CD14-positive monocyte (primary cell): Measurements from ENCODE around the gene CYP26C1. TPM values are rescaled to one million over a fixed set of nuclear protein-coding genes. Genes with fewer than 3 reads are reported as not detected.

Experiments used
- DNase-seq, 3 donors: peaks; one replicate each; pipeline ENCODE4 v3.0.0-alpha.2; 2011 to 2022
- H2AFZ ChIP-seq: 2 replicates; pipeline ENCODE4 v1.6.0; 2012; ENCODE audit warnings: mild to moderate bottlenecking, low read depth, low read length, inconsistent platforms; ENCODE audit not compliant: insufficient read depth, poor library complexity, severe bottlenecking
- H3K27ac ChIP-seq, 2 donors: 1 replicate in 1 of 2; 2 replicates in 1 of 2; pipeline ENCODE4 v1.5.1; 2012 to 2013; ENCODE audit warnings: low read length in 2 of 2, control low read depth in 1 of 2, inconsistent platforms in 1 of 2, low read depth in 1 of 2, mild to moderate bottlenecking in 1 of 2
- H3K27me3 ChIP-seq, 2 donors: one replicate each; pipeline versions ENCODE4 v1.6.0 to v1.6.1; 2011 to 2013; ENCODE audit warnings: low read length in 2 of 2; ENCODE audit not compliant: control insufficient read depth in 2 of 2, insufficient read depth in 2 of 2
- H3K36me3 ChIP-seq, 2 donors: replicated peaks in 1 of 2; 1 replicate in 1 of 2; 2 replicates in 1 of 2; pipeline versions ENCODE4 v1.5.1 to v1.6.1; 2012 to 2013; ENCODE audit warnings: low read length in 2 of 2, control low read depth in 1 of 2, inconsistent platforms in 1 of 2, mild to moderate bottlenecking in 1 of 2; ENCODE audit not compliant: insufficient read depth in 2 of 2, control insufficient read depth in 1 of 2
- H3K4me1 ChIP-seq, 2 donors: 1 replicate in 1 of 2; 2 replicates in 1 of 2; pipeline versions ENCODE4 v1.5.1 to v1.6.1; 2012 to 2013; ENCODE audit warnings: low read length in 2 of 2, control low read depth in 1 of 2, inconsistent platforms in 1 of 2, mild to moderate bottlenecking in 1 of 2, moderate library complexity in 1 of 2; ENCODE audit not compliant: insufficient read depth in 2 of 2, control insufficient read depth in 1 of 2
- H3K4me2 ChIP-seq: replicated peaks from 2 replicates; pipeline ENCODE3; 2012; ENCODE audit warnings: low read length, moderate library complexity, mild to moderate bottlenecking; ENCODE audit not compliant: poor library complexity, severe bottlenecking; ENCODE audit errors: extremely low read depth
- H3K4me3 ChIP-seq, 3 experiments: fragments of 200-600 bp in 1 of 3; sonication (generic) in 1 of 3; replicated peaks in 1 of 3; 1 replicate in 2 of 3; 2 replicates in 1 of 3; pipeline ENCODE4 v1.5.1; 2011 to 2013; ENCODE audit warnings: low read length in 3 of 3, mild to moderate bottlenecking in 3 of 3, control low read depth in 2 of 3, low read depth in 2 of 3, inconsistent platforms in 1 of 3, moderate library complexity in 1 of 3
- H3K79me2 ChIP-seq: 2 replicates; pipeline ENCODE4 v1.6.0; 2012; ENCODE audit warnings: mild to moderate bottlenecking, control low read depth, inconsistent platforms, low read length, moderate library complexity; ENCODE audit not compliant: insufficient read depth
- H3K9ac ChIP-seq: 2 replicates; pipeline ENCODE4 v1.6.0; 2017; ENCODE audit warnings: low read length, mild to moderate bottlenecking; ENCODE audit not compliant: insufficient read depth, poor library complexity, severe bottlenecking
- H3K9me3 ChIP-seq, 2 donors: replicated peaks in 1 of 2; 1 replicate in 1 of 2; 2 replicates in 1 of 2; pipeline versions ENCODE4 v1.5.1 to v1.6.1; 2012 to 2013; ENCODE audit warnings: low read length in 2 of 2, control low read depth in 1 of 2; ENCODE audit not compliant: control insufficient read depth in 1 of 2, insufficient read depth in 1 of 2
- H4K20me1 ChIP-seq: 2 replicates; pipeline ENCODE4 v1.6.0; 2012; ENCODE audit warnings: mild to moderate bottlenecking, low read length, control low read depth, moderate library complexity; ENCODE audit not compliant: insufficient read depth
- H3K27ac Mint-ChIP-seq, 7 donors: one replicate each; pipeline ENCODE4 v1.8.0; 2020; ENCODE audit warnings: mild to moderate bottlenecking in 7 of 7, mixed read lengths in 7 of 7, moderate library complexity in 6 of 7, inconsistent platforms in 2 of 7
- H3K27me3 Mint-ChIP-seq, 3 donors: one replicate each; pipeline ENCODE4 v1.8.0; 2021 to 2022; ENCODE audit warnings: low read depth in 3 of 3, mild to moderate bottlenecking in 3 of 3, mixed read lengths in 3 of 3, moderate library complexity in 3 of 3, inconsistent platforms in 1 of 3
- H3K36me3 Mint-ChIP-seq, 2 donors: one replicate each; pipeline ENCODE4 v1.8.0; 2020; ENCODE audit warnings: mixed read lengths in 2 of 2, inconsistent platforms in 1 of 2, mild to moderate bottlenecking in 1 of 2
- H3K4me1 Mint-ChIP-seq: one replicate; pipeline ENCODE4 v1.8.0; 2020; ENCODE audit warnings: mild to moderate bottlenecking, mixed read lengths
- H3K4me3 Mint-ChIP-seq, 2 donors: one replicate each; pipeline ENCODE4 v1.8.0; 2020; ENCODE audit warnings: mild to moderate bottlenecking in 2 of 2, mixed read lengths in 2 of 2, moderate library complexity in 1 of 2
- H3K9me3 Mint-ChIP-seq, 7 donors: one replicate each; pipeline ENCODE4 v1.8.0; 2020 to 2022; ENCODE audit warnings: mixed read lengths in 7 of 7, mild to moderate bottlenecking in 6 of 7, moderate library complexity in 6 of 7, inconsistent platforms in 2 of 7
- WGBS: methylation state at CpG from one replicate; pipeline ENCODE4 v1.1.5; 2013; ENCODE audit warnings: missing lambda C conversion rate; ENCODE audit not compliant: insufficient coverage; 5-methylcytosine and 5-hydroxymethylcytosine counted together
- intact Hi-C, 2 donors: fragments of 100-400 bp; cut with micrococcal nuclease; formaldehyde crosslinking; loops; one replicate each; pipeline versions ENCODE4 v1.15.0 to v1.15.1; 2023
- polyA plus RNA-seq, 3 donors: library from polyadenylated mRNA; depleted of rRNA in 1 of 3; unstranded in 2 of 3; stranded (reverse) in 1 of 3; fragments of 300-500 nt in 2 of 3; fragments of >200 nt in 1 of 3; fragmentation: Illumina TruSeq in 2 of 3; gene quantifications; 1 replicate in 2 of 3; 2 replicates in 1 of 3; pipeline ENCODE4 v1.2.3, GENCODE V29; 2012 to 2021
- TF ChIP-seq, protein P1 (sequence below): fragments of 200-600 bp; IDR thresholded peaks from one replicate; pipeline ENCODE4 v1.8.0; 2022; ENCODE audit warnings: antibody characterized with exemption, mild to moderate bottlenecking

The CYP26C1 gene
- polyA plus RNA-seq, 3 donors = not detected

GRCh38 chr10:93063977-93064660, 3.5 kb downstream of the CYP26C1 start:
- H3K79me2 ChIP-seq = no peaks in the 10 kb centered on the region
- H3K27me3 ChIP-seq = peaks cover 65 to 91% of the 10 kb centered on the region in 2 donors
- H3K36me3 Mint-ChIP-seq = peaks cover 18 to 24% of the 10 kb centered on the region in 2 donors
- H3K36me3 ChIP-seq = peaks cover 0 to 10% of the 10 kb centered on the region in 2 donors
- H3K9me3 ChIP-seq = peaks cover 0 to 55% of the 10 kb centered on the region in 2 donors
- no peak overlapping the region for H2AFZ ChIP-seq
- no peak overlapping the region for H3K27ac Mint-ChIP-seq
- peaks cover 19% of the 10 kb centered on the region for H4K20me1 ChIP-seq
- no peak overlapping the region for H3K4me3 ChIP-seq
- H3K27ac ChIP-seq = no peak overlapping the region
- peaks cover 8 to 18% of the 10 kb centered on the region in 2 donors for H3K4me1 ChIP-seq
- WGBS = 82% methylated on average over 7 of the region's 9 CpGs
- intact Hi-C loops = no loop called here
- peaks cover 0 to 15% (median 9%) of the 10 kb centered on the region in 7 donors for H3K9me3 Mint-ChIP-seq
- H3K4me1 Mint-ChIP-seq = peaks cover 25% of the 10 kb centered on the region
- TF ChIP-seq, protein P1, sequence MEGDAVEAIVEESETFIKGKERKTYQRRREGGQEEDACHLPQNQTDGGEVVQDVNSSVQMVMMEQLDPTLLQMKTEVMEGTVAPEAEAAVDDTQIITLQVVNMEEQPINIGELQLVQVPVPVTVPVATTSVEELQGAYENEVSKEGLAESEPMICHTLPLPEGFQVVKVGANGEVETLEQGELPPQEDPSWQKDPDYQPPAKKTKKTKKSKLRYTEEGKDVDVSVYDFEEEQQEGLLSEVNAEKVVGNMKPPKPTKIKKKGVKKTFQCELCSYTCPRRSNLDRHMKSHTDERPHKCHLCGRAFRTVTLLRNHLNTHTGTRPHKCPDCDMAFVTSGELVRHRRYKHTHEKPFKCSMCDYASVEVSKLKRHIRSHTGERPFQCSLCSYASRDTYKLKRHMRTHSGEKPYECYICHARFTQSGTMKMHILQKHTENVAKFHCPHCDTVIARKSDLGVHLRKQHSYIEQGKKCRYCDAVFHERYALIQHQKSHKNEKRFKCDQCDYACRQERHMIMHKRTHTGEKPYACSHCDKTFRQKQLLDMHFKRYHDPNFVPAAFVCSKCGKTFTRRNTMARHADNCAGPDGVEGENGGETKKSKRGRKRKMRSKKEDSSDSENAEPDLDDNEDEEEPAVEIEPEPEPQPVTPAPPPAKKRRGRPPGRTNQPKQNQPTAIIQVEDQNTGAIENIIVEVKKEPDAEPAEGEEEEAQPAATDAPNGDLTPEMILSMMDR = no peak
- no peak overlapping the region for H3K9ac ChIP-seq
- peak overlapping the region in 1 of 2 donors; percentile 72 for H3K4me3 Mint-ChIP-seq
- H3K4me2 ChIP-seq = no peak overlapping the region
- H3K27me3 Mint-ChIP-seq = peaks cover 89 to 96% (median 89%) of the 10 kb centered on the region in 3 donors
- DNase-seq = no peak

- H4K20me1 ChIP-seq = peaks cover 15% of the 10 kb centered on the region
- no peak overlapping the region for H2AFZ ChIP-seq
- no peak overlapping the region for H3K27ac Mint-ChIP-seq
- no peak overlapping the region for H3K9ac ChIP-seq
- peaks cover 8 to 18% of the 10 kb centered on the region in 2 donors for H3K4me1 ChIP-seq
- peaks cover 9 to 17% of the 10 kb centered on the region in 2 donors for H3K36me3 Mint-ChIP-seq
- no peak overlapping the region for H3K27ac ChIP-seq
- peak overlapping the region in 1 of 2 donors; percentile 72 for H3K4me3 Mint-ChIP-seq
- H3K27me3 Mint-ChIP-seq = peaks cover 89 to 99% (median 93%) of the 10 kb centered on the region in 3 donors
- 79% methylated on average over 9 of the region's 12 CpGs for WGBS
- no peak overlapping the region for H3K4me3 ChIP-seq
- no peak overlapping the region for H3K4me2 ChIP-seq
- intact Hi-C loops = no loop called here
- H3K36me3 ChIP-seq = peaks cover 0 to under 1% of the 10 kb centered on the region in 2 donors
- TF ChIP-seq, protein P1 = no peak
- peaks cover 0 to 52% of the 10 kb centered on the region in 2 donors for H3K9me3 ChIP-seq
- DNase-seq = no peak
- no peaks in the 10 kb centered on the region for H3K79me2 ChIP-seq
- H3K27me3 ChIP-seq = peaks cover 67 to 94% of the 10 kb centered on the region in 2 donors
- peaks cover 0 to 11% (median 7%) of the 10 kb centered on the region in 7 donors for H3K9me3 Mint-ChIP-seq
- peaks cover 24% of the 10 kb centered on the region for H3K4me1 Mint-ChIP-seq
Observed at GRCh38 chr10:93064874-93065660, 4.5 kb downstream of the CYP26C1 start.
